Hepatocyte (in vitro differentiated cells): ENCODE results near the gene CFAP92.

Source experiments
- CTCF ChIP-seq: fragments of 200-600 bp; sonication (generic); IDR thresholded peaks from 2 replicates; pipeline ENCODE4 v1.5.1; 2016; ENCODE audit warnings: antibody characterized with exemption, mild to moderate bottlenecking; ENCODE audit not compliant: poor library complexity
- EZH2 ChIP-seq: fragments of 200-600 bp; sonication (generic); IDR thresholded peaks from 2 replicates; pipeline ENCODE4 v1.6.1; 2016; ENCODE audit warnings: antibody characterized with exemption, mild to moderate bottlenecking, borderline replicate concordance
- EZH2phosphoT487 ChIP-seq: fragments of 200-600 bp; sonication (generic); IDR thresholded peaks from one replicate; pipeline ENCODE4 v1.6.1; 2018; ENCODE audit warnings: antibody characterized with exemption, mild to moderate bottlenecking, low read depth, moderate library complexity; ENCODE audit not compliant: unreplicated experiment, severe bottlenecking

GRCh38 chr3:129033633-129034321 is 39.9 kb upstream of the CFAP92 start:
- TF ChIP-seq CTCF (no peak), EZH2 (no peak), EZH2phosphoT487 (no peak)
